ENCODE results near the gene TRAK2. TPM values are rescaled to one million over a fixed set of nuclear protein-coding genes. Genes with fewer than 3 reads are reported as not detected.
"Not testable (repeated sequence)": the region's sequence is repeated elsewhere in the genome, so short reads cannot be mapped to it uniquely, and the experiment has no call there.

The TRAK2 gene
- total RNA-seq, 1 experiment from 2014 or later = 33.2 TPM

- 0 out of 2 replicates have a peak, but pooled peaks cover 3% of the 10 kb centered on the region for H3K4me1 ChIP-seq (replicated peaks; ENCODE audit: insufficient read depth)
- H3K27ac ChIP-seq = no peak overlapping the region
- H3K9me2 ChIP-seq (ENCODE audit: insufficient read depth) = no peaks in the 10 kb centered on the region
- intact Hi-C loops (cut with micrococcal nuclease; ENCODE audit: unreplicated experiment) = no loop called here
- BruUV-seq (replicated peaks) = no TSS peak
- no peaks in the 10 kb centered on the region for H4K20me1 ChIP-seq (ENCODE audit: insufficient read depth)
- peaks cover 7% of the 10 kb centered on the region; the same call in 1 of the 2 replicates for H3K79me2 ChIP-seq (ENCODE audit: low read depth)
- ChIA-PET POLR2A (ENCODE audit: unreplicated experiment) (interaction anchor here (0.7 to 0.8 kb wide), 2 partner anchors 8 to 26 kb away, joined by 3 to 6 read pairs; no protein-coding TSS in a partner anchor), CTCF (no interaction called here)
- H3K36me3 ChIP-seq (ENCODE audit: low read depth) = no peaks in the 10 kb centered on the region
- DNase-seq = no peak
- no peak overlapping the region for H3K4me2 ChIP-seq
- H3K9me3 ChIP-seq (ENCODE audit: insufficient read depth, low read depth) = no peaks in the 10 kb centered on the region
- TF ChIP-seq EZH2 (IDR thresholded peaks at IDR 0.05; ENCODE audit: low read depth) (no peak), CTCF (conservative IDR thresholded peaks at IDR 0.05) (no peak)
- H3K4me3 ChIP-seq = no peak overlapping the region
- H3K27me3 ChIP-seq (ENCODE audit: insufficient read depth, low read depth) = no peaks in the 10 kb centered on the region
- H3F3A ChIP-seq (ENCODE audit: insufficient read depth, low read depth) = no peaks in the 10 kb centered on the region
- no peak overlapping the region for H2AFZ ChIP-seq
Measured at GRCh38 chr2:201432038-201432620, 19.1 kb downstream of the TRAK2 start.

- TF ChIP-seq CTCF (conservative IDR thresholded peaks at IDR 0.05) (no peak), EZH2 (IDR thresholded peaks at IDR 0.05; ENCODE audit: low read depth) (no peak)
- CTCF ChIA-PET = no interaction called here
- BruUV-seq (replicated peaks) = no TSS peak
Measured at GRCh38 chr2:201430839-201431238, 20.4 kb downstream of the TRAK2 start.

DNA sequence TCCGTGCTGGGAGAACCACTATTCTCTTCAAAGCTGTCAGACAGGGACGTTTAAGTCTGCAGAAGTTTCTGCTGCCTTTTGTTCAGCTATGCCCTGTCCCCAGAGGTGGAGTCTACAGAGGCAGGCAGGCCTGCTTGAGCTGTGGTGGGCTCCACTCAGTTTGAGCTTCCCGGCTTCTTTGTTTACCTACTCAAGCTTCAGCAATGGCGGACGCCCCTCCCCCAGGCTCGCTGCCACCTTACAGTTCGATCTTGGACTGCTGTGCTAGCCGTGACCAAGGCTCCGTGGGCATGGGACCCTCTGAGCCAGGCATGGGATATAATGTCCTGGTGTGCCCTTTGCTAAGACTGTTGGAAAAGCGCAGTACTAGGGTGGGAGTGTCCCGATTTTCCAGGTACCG lies 20.9 kb downstream of the TRAK2 start:
- POLR2A ChIA-PET (ENCODE audit: unreplicated experiment) = not testable (repeated sequence)

More at GRCh38 chr2:201430839-201431238, 20.4 kb downstream of the TRAK2 start:
- no peaks in the 10 kb centered on the region for H4K20me1 ChIP-seq (ENCODE audit: insufficient read depth)
- no peak overlapping the region for H3K4me2 ChIP-seq
- H3K4me3 ChIP-seq = no peak overlapping the region
- POLR2A ChIA-PET (ENCODE audit: unreplicated experiment) = no interaction called here
- no peaks in the 10 kb centered on the region for H3K27me3 ChIP-seq (ENCODE audit: insufficient read depth, low read depth)
- 0 out of 2 replicates have a peak, but pooled peaks cover 3% of the 10 kb centered on the region for H3K4me1 ChIP-seq (replicated peaks; ENCODE audit: insufficient read depth)
- intact Hi-C loops (cut with micrococcal nuclease; ENCODE audit: unreplicated experiment) = no loop called here
- no peak for DNase-seq
- no peak overlapping the region for H3K27ac ChIP-seq
- no peaks in the 10 kb centered on the region for H3F3A ChIP-seq (ENCODE audit: insufficient read depth, low read depth)
- H3K36me3 ChIP-seq (ENCODE audit: low read depth) = no peaks in the 10 kb centered on the region
- H3K9me3 ChIP-seq (ENCODE audit: insufficient read depth, low read depth) = no peaks in the 10 kb centered on the region
- no peaks in the 10 kb centered on the region for H3K9me2 ChIP-seq (ENCODE audit: insufficient read depth)
- H3K79me2 ChIP-seq (ENCODE audit: low read depth) = peaks cover 7% of the 10 kb centered on the region; the same call in 1 of the 2 replicates
- H2AFZ ChIP-seq = no peak overlapping the region

GRCh38 chr2:201429835-201430234 lies 21.4 kb downstream of the TRAK2 start:
- H3K27me3 ChIP-seq (ENCODE audit: insufficient read depth, low read depth); H3K36me3 ChIP-seq (ENCODE audit: low read depth); intact Hi-C loops (cut with micrococcal nuclease; ENCODE audit: unreplicated experiment); H3K27ac ChIP-seq; H3K9me2 ChIP-seq (ENCODE audit: insufficient read depth); BruUV-seq (replicated peaks); H3K4me1 ChIP-seq (replicated peaks; ENCODE audit: insufficient read depth); POLR2A ChIA-PET (ENCODE audit: unreplicated experiment); H3F3A ChIP-seq (ENCODE audit: insufficient read depth, low read depth); H3K4me2 ChIP-seq; H3K4me3 ChIP-seq; H3K9me3 ChIP-seq (ENCODE audit: insufficient read depth, low read depth); DNase-seq; H4K20me1 ChIP-seq (ENCODE audit: insufficient read depth); H2AFZ ChIP-seq; H3K79me2 ChIP-seq (ENCODE audit: low read depth): not testable (repeated sequence)
- CTCF ChIA-PET = interaction anchor here (0.6 kb wide), 1 partner anchor 287 kb away, joined by 6 read pairs; no protein-coding TSS in a partner anchor

More for the DNA sequence above, 20.9 kb downstream of the TRAK2 start:
- DNase-seq; H3K36me3 ChIP-seq (ENCODE audit: low read depth); H3F3A ChIP-seq (ENCODE audit: insufficient read depth, low read depth); CTCF ChIA-PET; H3K4me2 ChIP-seq; H2AFZ ChIP-seq; BruUV-seq (replicated peaks); intact Hi-C loops (cut with micrococcal nuclease; ENCODE audit: unreplicated experiment); H3K79me2 ChIP-seq (ENCODE audit: low read depth); H3K4me1 ChIP-seq (replicated peaks; ENCODE audit: insufficient read depth); H3K27me3 ChIP-seq (ENCODE audit: insufficient read depth, low read depth); H4K20me1 ChIP-seq (ENCODE audit: insufficient read depth); H3K9me3 ChIP-seq (ENCODE audit: insufficient read depth, low read depth); H3K4me3 ChIP-seq; H3K27ac ChIP-seq; H3K9me2 ChIP-seq (ENCODE audit: insufficient read depth): not testable (repeated sequence)

DNA sequence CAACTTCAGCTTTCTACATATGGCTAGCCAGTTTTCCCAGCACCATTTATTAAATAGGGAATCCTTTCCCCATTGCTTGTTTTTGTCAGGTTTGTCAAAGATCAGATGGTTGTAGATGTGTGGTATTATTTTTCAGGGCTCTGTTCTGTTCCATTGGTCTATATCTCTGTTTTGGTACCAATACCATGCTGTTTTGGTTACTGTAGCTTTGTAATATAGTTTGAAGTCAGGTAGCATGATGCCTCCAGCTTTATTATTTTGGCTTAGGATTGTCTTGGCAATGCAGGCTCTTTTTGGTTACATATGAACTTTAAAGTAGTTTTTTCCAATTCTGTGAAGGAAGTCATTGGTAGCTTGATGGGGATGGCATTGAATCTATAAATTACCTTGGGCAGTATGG lies 22.9 kb downstream of the TRAK2 start:
- H3K27ac ChIP-seq; H3K79me2 ChIP-seq (ENCODE audit: low read depth); BruUV-seq (replicated peaks): not testable (repeated sequence)

More for the DNA sequence above, 22.9 kb downstream of the TRAK2 start:
- POLR2A ChIA-PET (ENCODE audit: unreplicated experiment); H3K27me3 ChIP-seq (ENCODE audit: insufficient read depth, low read depth); H3K9me2 ChIP-seq (ENCODE audit: insufficient read depth); H3K9me3 ChIP-seq (ENCODE audit: insufficient read depth, low read depth); intact Hi-C loops (cut with micrococcal nuclease; ENCODE audit: unreplicated experiment); H3K4me1 ChIP-seq (replicated peaks; ENCODE audit: insufficient read depth); H2AFZ ChIP-seq; H3K36me3 ChIP-seq (ENCODE audit: low read depth); CTCF ChIA-PET; H3K4me3 ChIP-seq; H3F3A ChIP-seq (ENCODE audit: insufficient read depth, low read depth); DNase-seq; H3K4me2 ChIP-seq; H4K20me1 ChIP-seq (ENCODE audit: insufficient read depth): not testable (repeated sequence)

Measured in PC-9 (cell line).